NCI-H2081 (cell line): ENCODE data around the gene TRAPPC12.
A peak's percentile ranks its signal among the peaks of the same experiment; 100 is the strongest.

Experiments
- DNase-seq, 2 experiments: peaks; one replicate each; lab custom pipeline; 2025; lab: John Stamatoyannopoulos, UW

Gene TRAPPC12

GRCh38 chr2:3408781-3409180, 29.3 kb downstream of the TRAPPC12 start:
- no peak for DNase-seq

GRCh38 chr2:3409627-3410170, 30.2 kb downstream of the TRAPPC12 start:
- no peak for DNase-seq

- DNase-seq: no peak
These were observed 31.6 kb downstream of the TRAPPC12 start for GRCh38 chr2:3411103-3411502.

GRCh38 chr2:3413697-3414096, 34.2 kb downstream of the TRAPPC12 start:
- peak; percentile 82 to 90 for DNase-seq

GRCh38 chr2:3414133-3414860, 34.8 kb downstream of the TRAPPC12 start:
- peak in 1 of 2 experiments; percentile 18 for DNase-seq

GRCh38 chr2:3418766-3419404, 39.4 kb downstream of the TRAPPC12 start:
- DNase-seq: no peak

- no peak for DNase-seq
These were observed 40.7 kb downstream of the TRAPPC12 start for GRCh38 chr2:3420076-3420768.

- no peak for DNase-seq
These were observed 41.4 kb downstream of the TRAPPC12 start for GRCh38 chr2:3420769-3421397.

GRCh38 chr2:3421580-3421979, 42.1 kb downstream of the TRAPPC12 start:
- DNase-seq: no peak

GRCh38 chr2:3422161-3422779, 42.8 kb downstream of the TRAPPC12 start:
- no peak for DNase-seq

GRCh38 chr2:3423492-3424170, 44.1 kb downstream of the TRAPPC12 start:
- DNase-seq: peak; percentile 8 to 30

- no peak for DNase-seq
These were observed 44.8 kb downstream of the TRAPPC12 start for GRCh38 chr2:3424171-3424795.

GRCh38 chr2:3426615-3427014, 47.1 kb downstream of the TRAPPC12 start:
- no peak for DNase-seq

- DNase-seq: no peak
These were observed 47.8 kb downstream of the TRAPPC12 start for GRCh38 chr2:3427272-3427671.

- no peak for DNase-seq
These were observed 49.1 kb downstream of the TRAPPC12 start for GRCh38 chr2:3428577-3428976.

- DNase-seq: no peak
These were observed 49.6 kb downstream of the TRAPPC12 start for GRCh38 chr2:3429066-3429610.

- DNase-seq: no peak
These were observed 50.7 kb downstream of the TRAPPC12 start for GRCh38 chr2:3430172-3430571.

- no peak for DNase-seq
These were observed 51.4 kb downstream of the TRAPPC12 start for GRCh38 chr2:3430740-3431490.

GRCh38 chr2:3432067-3432466, 52.6 kb downstream of the TRAPPC12 start:
- no peak for DNase-seq
